Retina (tissue), 1 donor: ENCODE data around the gene RXFP2.

ENCODE experiments used
- DNase-seq: peaks from one replicate; pipeline ENCODE4 v3.0.0-alpha.2; 2016

RXFP2 gene

DNA sequence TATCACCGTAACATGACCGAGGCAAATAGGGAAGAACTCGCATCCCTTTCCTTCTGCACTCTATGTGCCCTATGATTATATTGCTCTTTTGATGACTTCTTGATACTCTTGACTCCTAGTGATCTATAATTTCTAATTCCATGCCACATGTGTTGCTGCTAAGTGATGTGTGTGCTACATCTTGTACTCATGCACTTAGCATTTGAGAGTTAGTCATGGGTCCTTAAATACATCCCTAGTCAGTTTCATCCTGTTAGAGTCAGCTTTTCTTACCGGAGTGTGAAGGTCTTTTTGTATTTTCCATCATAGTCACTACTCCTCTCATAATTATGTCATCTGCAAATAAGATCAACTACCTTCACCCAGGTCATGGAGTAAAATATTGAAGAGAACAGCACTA, 30.2 kb downstream of the RXFP2 start:
- DNase-seq = no peak

DNA sequence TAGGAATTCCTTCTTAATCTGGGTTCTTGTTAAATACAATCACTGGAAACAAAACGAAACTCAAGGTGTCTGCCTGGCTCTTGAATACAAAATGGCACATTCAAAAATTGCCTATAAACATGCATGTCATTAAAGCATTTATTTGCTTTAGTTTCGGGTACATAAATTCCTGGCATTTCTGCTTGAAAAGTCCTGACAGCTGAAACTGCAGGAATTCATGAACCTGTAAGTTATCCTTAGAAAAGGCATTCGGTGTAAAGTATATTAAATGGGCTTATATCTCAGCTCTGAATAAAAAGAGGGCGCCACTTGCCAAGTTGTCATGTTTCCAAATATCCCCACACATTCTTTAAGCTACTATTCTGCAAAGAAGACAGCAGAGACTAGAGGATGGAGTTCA, 32.9 kb downstream of the RXFP2 start:
- no peak for DNase-seq

DNA sequence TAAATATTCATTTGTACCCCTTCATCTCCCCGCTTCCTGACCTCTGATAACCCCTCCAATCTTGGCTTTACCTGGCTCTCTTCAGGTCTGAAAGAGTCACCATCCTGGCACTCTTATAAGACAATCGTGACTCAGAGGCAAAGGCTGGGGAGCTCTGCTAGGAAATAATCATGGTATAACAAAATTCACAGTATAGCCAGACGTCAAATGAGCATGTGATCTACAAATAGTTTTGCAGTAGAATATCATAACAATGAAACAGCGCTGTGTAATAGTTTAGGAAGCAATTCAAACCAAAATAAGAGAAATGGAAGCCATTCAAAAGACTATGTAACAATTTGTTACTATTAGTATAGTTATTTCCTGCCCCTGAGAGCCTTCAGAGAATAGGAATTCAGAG, 34.2 kb downstream of the RXFP2 start:
- no peak for DNase-seq

DNA sequence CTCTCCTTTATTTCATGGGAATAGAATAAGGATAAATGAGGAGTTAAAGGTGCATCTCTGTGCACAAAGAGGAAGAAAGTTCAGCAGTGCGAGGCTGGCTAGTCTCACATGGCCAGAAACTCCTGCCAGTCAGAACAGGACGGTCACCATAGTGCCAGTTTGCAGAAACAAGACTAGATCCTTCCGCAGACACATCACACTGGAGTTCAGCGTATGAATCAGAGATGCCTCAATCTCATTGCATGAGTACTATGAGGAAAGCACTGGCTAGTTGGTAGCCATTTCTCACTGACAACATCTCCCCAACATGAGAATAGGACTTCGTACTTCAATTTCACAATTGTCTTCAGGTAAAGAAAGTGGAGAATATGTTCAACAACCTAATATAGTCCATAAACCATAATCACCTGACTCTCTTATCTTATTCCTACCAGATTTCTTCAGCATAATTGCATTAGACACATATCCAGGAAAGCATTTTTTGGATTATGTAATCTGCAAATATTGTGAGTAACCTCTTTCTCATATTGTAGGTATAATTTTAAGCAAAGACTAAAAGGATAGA, 34.9 kb downstream of the RXFP2 start:
- DNase-seq = no peak

DNA sequence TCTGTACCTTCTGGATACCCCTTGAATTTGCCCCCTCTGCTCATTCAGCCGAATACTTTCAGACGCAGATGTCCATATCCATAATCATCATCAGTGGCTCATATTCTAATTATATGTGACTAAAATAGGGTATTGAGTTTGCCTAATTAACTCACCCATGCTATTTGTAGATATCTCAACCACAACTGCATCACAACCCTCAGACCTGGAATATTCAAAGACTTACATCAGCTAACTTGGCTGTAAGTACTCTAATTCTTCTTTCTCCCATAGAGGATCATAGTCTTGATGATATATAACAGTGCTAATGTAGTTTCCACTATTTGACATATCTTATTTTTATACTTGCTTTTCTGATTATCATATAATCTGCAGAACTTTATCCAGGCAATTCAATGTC, 35.8 kb downstream of the RXFP2 start:
- peak; percentile 33 for DNase-seq

DNA sequence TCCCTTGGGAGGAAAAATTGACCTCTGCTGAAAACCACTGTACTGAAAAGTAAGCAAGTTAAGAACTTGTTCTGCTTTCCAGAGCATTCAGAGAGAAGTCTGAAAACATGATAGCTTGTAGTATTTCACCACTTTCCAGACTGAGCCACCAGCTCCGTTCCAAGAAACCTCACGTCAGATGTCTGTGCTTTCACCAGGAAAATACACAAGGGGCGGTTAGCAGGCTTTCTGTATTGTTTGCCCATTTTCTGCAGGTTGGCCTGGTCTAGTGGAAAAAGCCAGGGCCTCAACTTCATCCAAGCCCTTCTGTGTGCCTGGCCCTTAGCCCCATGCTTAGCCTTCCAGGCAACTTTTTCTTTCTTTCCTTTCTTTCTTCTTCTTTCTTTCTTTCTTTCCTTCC, 36.4 kb downstream of the RXFP2 start:
- DNase-seq = peak; percentile 23

DNA sequence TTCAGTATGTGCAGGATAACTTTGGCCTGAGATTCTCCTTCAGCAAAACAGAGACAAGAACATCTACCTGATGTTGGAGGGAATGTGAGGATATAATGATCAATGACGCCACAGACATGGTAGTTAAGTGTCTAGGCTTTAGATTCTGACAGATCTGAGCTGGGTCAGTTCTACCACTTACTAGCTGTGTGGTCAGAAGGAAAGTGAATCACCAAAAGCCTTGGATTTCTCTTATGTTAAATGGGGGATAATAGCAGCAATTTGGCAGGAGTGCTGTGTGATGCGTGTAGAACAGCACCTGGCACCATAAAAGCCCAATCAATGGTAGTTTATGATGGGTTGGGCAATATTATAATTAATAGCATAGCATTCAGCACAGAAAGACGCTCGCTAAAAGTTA, 41.7 kb downstream of the RXFP2 start:
- no peak for DNase-seq

DNA sequence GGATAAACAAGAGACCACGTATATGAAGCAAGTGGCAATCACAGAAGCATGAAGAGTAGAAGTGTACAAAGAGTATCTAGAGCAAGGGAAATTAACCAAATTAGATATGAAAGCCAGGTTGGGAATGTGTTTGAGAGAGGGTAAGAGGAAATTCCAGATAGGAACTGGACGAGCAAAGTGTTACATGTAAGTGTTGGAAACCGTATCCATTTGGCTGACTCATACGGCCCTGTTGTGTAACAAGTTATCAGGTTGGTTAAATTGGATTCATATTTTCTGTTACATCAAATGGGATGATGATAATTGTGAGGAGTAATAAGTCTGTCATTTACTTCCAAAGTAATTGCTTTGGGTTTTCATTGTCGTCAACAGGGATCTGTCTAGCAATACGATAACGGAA, 46.7 kb downstream of the RXFP2 start:
- no peak for DNase-seq

DNA sequence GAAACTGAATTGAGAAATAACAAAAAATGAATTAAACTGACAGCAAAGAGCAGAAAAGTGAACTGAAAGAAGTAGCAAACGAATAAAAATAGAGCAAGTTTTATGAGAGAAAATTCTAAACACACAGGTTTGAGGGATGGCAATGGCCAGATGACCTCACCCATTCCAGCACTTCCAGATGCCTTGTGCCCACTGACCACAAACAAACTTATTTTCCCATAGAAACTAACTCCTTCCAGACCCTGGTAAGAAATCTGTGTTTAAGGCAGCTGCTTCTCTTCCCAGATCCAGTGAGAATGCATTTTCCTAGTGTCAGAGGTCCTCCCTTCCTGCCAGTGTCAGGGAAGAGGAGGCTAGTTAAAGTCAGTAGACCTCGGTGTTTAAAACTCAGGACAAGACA, 51.7 kb downstream of the RXFP2 start:
- no peak for DNase-seq

DNA sequence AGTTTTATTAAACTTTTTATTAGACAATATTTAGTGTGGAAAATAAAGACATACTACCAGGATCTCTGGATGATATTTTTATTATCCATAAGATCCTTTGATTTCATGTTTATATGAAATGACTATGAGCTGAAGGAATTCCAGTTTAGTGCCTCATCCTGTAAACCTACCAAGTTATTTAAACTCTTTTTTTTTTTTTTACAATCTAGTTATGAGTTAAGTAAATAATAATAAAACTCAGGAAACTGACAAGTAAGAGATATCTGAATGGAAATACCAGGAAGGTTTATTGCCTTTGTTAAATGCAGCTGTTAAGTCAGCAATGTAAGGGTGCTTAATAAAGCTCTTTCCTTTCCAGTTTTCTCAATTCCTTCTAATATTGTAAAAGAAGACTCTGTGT, 53.9 kb downstream of the RXFP2 start:
- no peak for DNase-seq

DNA sequence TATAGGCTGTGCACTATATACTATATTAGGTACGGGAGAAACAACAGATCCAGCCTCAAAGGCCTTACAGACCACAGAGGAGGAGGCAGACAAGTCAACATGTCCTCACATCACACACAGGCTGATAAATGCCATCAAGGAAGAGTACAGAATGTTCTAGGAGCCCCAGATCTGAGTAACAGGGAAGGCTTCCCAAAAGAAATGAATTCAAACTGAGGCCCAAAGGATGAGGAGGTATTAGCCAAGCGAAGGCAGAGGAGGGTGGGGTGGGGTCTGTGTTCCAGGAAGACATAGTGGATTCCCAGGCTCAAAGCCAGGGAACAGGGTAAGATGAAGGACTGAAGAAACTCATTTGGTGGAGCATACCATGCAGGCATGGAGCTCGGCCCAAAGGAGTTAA, 55.1 kb downstream of the RXFP2 start:
- no peak for DNase-seq

DNA sequence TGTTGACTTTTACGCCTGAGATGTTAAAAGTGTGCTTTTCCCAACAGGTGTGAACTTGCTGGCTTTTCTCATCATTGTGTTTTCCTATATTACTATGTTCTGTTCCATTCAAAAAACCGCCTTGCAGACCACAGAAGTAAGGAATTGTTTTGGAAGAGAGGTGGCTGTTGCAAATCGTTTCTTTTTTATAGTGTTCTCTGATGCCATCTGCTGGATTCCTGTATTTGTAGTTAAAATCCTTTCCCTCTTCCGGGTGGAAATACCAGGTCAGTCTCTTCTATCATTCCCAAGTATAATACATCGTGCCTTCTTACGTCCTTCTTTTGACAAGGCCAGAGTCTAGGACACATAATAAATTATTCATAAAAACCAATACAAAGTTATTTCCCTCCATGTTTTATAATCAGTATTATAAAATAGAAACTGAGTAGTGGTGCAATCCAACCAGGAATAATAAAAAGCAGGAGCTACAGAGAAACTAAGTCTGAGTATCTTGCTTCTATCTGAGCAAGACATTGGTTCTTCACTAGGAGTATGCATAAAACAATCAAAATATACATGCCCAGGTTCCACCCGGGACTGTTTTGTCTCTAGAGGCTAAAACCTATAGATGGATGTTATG, 57.9 kb downstream of the RXFP2 start:
- peak; percentile 38 for DNase-seq

DNA sequence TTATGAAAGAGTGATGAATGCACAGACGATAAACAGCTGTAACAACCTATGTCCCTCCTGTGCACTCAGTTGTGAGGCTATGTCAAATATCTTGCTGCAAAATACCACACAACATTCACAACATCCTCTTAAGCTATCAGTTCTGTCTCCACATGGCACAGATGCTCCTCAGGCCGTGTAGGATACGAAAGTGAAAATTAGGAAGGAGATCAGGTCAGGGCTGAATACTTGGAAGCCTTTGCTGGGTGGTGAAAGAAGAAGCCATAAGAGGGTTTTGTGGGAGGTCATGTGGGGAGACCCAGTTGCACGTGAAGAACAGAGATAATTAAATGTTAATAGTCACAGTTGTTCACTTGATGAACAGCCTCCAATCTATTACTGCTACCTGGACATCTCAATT, 58.9 kb downstream of the RXFP2 start:
- no peak for DNase-seq

DNA sequence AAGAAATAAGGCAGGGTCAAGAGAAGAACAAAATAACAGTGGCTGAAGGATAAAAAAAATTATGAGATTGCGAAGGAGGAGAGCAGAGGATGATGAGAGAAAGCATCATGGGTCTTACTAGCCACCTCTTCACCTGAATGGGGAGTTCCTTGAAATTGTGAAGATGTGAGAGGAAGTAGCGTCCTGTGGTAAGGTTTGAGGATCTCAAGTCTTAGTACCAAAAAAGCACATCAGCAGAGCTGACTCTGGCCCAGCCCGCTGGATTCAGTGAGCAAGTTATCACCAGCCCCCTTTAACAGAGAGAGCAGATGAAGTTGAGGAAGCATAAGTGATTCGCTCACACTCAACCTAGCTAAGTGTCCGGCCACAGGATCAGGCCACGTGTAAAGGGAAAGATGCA, 61.8 kb downstream of the RXFP2 start:
- no peak for DNase-seq

DNA sequence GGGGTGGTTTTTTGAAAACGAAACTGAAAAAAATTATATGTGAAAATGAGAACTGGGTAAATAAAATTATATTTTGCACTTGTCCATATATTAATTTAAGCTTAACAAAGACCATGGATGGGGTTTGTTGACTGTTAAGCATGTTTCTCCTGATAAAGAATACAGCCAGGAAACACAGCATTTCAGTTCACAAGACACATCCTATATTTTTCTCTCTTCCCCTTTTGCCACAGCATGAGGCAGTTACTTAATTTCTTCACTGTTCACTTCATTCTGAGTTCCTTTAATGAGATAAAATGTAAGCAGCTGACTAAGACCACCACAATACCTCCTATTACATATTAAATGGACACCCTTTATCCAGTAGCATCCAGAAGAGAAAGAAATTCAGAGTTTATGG, 64.0 kb downstream of the RXFP2 start:
- no peak for DNase-seq

DNA sequence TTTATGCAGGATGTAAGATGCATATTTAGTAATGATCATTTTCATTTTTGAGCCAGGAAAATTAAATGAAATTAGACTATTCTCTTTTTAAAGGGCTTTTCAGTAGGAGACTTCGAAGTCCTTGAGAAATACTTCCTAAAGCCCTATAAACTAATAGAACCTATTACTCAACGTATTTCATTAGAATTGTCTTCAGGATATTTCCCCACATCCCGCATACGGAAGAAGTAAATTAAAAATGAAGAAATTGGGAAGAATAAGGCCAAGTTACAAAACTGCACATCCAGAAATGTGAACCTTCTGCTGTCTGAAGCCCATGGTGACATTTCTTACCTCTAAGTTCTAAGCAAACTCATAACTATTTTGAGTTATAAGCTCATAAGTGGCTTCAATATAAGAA, 66.5 kb downstream of the RXFP2 start:
- DNase-seq = no peak

DNA sequence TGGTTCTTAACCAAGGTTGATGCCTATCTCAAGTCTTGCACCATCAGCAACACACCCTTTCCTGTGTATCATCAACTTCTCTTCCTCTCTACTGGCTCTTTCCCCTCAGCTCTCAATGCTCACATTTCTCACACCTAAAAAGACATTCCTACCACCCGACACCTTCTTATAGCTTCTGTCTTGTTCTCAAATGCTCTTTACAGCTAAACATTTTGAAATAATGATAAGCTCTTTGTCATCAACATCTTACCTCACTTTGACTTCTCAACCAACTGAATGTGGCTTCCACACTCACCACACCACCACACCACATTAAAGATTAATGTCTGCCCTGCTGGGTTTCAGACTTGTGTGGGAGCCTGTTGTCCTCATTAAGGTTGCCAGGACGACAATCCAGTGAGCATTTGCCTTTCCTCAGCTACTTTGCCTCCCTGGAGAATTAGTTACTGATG, 67.8 kb downstream of the RXFP2 start:
- DNase-seq = peak; percentile 19

DNA sequence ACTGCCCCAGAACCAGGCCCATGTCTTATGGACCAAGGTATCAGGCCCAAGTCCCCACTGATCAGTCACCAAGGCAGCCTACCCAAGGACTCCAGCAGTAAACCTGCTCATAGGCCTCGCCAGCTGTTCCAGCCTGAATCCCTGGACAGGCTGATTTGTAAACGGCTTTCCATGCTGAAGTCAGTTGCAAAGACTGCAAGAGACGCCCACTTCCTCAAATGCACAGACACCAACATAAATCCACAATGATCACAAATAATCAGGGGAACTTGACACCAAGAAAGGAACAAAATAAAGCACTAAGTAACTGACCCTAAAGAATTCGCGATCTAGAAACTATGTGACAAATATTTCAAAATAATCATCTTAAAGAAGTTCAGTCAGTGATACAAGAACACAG, 75.2 kb downstream of the RXFP2 start:
- DNase-seq = no peak

DNA sequence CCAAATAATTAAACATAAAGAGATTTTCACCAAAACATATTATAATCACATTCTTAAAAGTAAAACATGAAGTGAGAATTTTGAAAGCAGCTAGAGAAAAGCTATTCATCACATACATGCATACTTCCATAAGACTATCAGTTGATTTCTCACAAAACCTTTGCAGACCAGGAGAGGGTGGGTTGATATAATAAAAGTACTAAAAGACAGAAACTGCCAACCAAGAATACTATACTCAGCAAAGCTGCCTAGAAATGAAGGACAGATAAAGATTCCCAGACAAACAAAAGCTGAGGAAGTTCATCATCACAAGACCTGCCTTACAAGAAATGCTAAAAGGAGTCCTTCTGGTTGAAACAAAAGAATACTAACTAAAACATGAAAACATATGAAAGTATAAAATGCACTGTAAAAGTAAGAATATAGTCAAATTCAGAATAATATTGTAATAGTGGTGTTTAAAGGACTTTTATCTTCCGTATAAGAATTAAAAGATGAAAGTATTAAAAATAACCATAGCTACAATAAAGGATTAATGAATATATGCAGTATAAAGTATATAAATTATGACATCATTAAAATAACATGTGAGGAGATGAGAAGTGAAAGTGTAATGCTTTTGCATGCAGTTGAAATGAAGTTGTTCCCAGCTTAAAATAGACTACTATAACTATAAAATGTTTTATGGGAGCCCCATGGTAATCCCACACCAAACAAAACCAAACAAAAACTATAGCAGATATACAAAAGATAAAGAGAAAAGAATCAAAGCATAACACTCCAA, 76.2 kb downstream of the RXFP2 start:
- no peak for DNase-seq

DNA sequence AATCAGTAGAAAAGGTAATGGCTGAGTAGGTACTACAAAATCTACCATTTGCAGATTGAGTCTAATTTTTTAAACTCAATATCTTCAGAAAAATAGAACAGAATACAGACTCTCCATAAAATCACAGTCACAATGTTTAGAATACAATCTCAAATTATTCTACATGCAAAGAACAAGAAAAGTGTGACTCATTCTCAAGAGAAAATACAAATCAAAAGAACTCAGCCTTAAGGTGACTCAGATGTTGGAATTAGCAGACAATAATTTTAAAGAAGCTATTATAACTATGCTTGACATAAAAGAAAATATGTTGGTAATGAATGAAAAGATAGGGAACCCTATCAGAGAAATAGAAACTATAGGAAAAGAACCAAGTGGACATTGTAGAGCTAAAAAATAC, 78.9 kb downstream of the RXFP2 start:
- no peak for DNase-seq

DNA sequence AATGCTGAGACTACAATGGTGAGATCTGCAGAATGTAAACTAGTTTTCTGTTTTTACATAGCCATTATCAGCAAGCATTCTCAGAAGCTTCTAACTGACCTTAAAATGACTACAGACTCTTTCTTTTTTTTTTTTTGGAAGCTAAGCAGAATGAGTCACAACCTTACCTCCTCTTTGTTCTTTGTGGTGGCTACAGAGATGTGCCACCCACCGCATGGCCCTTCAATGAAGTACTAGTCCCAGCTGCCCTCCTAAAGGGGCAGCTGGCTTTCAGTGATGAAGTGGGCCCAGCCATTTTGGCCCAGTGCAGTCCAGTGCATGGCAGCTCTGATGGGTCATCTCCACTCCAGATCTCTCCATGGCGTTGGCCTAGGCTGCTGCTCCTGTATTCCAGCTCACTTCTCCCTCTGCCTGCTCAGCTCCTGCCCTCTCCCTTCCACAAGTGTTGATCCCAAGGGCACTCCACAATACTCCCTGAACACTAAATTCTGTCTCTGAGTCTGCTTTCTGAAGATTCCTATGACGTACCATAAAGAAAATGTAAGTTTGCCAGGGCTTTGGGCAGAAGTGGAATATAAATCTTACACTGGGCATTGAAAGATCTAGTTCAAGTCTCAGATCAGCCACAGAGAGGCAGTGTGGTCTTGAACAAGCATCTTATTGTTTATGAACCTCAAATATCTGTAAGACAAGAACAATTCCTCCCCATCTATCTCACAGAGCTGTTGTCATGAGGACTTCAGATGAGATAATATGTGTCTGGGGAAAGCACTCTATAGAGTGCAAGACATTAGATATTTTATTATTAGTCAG, 85.6 kb downstream of the RXFP2 start:
- DNase-seq = no peak

DNA sequence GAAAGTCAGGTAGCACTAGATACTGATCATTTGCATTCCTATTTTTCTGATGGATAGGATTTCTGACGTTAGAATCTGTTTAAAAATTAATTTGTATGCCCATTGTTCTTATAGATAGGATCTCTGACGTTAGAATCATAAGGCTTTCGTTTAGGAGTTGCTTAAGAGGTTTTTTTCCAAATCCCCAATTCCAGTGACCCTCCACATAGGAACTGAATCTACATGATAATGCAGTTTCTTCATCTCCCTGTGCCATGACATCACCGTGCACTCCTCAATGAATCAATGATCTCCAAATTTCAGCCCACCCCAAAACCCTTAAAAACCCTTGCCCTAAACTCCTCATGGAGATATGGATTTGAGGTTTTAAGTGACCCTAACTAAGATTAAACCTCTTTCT, 87.2 kb downstream of the RXFP2 start:
- DNase-seq = no peak

DNA sequence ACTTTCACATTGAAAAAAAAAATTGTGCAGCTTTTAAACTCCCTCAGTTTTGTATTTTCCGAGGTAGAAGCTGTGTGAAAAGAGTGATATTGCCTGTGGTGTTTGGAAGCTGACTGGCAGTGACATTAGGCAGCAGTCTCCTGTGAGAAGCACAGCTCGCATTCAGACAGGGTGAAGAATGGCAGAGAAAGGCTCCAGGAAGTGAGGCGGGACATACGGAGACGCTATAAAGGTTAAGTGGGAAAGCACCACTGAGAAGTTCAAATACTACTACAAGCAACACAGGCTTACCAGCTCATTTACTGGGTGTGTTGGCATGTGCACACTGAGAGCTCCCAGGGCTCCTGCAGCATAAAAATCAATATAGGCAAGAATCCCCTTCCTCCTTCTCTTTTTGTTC, 88.4 kb downstream of the RXFP2 start:
- no peak for DNase-seq

DNA sequence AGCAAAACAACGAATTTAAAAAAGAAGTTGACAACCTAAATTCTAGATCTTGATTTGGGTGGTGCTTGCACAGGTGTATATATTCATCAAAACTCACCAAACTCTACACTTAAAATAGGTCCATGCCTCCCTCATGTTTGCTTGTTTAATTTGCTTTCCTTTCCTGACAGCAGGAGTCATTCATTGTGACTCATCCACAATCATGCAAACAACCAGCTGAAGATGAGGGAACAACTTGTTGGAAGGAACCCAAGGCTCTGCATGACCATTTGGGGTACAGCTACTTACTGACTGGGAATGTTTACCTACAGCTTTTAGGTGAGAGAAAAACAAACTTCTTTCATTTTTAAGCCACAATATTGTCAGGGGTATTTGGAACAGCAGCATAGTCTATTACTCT, 96.6 kb downstream of the RXFP2 start:
- DNase-seq = no peak
